ENCODE data around the gene ILK.

Gene ILK

GRCh38 chr11:6607190-6607795 lies 3.7 kb downstream of the ILK start:
- no peak for DNase-seq

GRCh38 chr11:6608011-6608410 lies 4.4 kb downstream of the ILK start:
- DNase-seq: no peak

GRCh38 chr11:6608726-6609501 lies 5.3 kb downstream of the ILK start:
- no peak for DNase-seq

- no peak for DNase-seq
Measured at GRCh38 chr11:6609502-6610015, 6.0 kb downstream of the ILK start.

GRCh38 chr11:6610591-6610990 lies 7.0 kb downstream of the ILK start:
- DNase-seq: no peak

- DNase-seq: peak; percentile 38
Measured at GRCh38 chr11:6611092-6611962, 7.8 kb downstream of the ILK start.

- no peak for DNase-seq
Measured at GRCh38 chr11:6611963-6612212, 8.3 kb downstream of the ILK start.

- DNase-seq: peak; percentile 98
Measured at GRCh38 chr11:6612213-6613041, 8.9 kb downstream of the ILK start, which contains the start of gene TAF10. Gene TAF10, minus strand, starts transcription at chr11:6612216. Its CDS starts 27 bp downstream, at chr11:6612189.

GRCh38 chr11:6613496-6613895 lies 9.9 kb downstream of the ILK start:
- DNase-seq: no peak

- DNase-seq: no peak
Measured at GRCh38 chr11:6614446-6614845, 10.9 kb downstream of the ILK start.

GRCh38 chr11:6615046-6615445 lies 11.5 kb downstream of the ILK start:
- no peak for DNase-seq

- no peak for DNase-seq
Measured at GRCh38 chr11:6615882-6616585, 12.5 kb downstream of the ILK start.

- no peak for DNase-seq
Measured at GRCh38 chr11:6616596-6617250, 13.1 kb downstream of the ILK start.

GRCh38 chr11:6617315-6617781 lies 13.8 kb downstream of the ILK start:
- DNase-seq: no peak

GRCh38 chr11:6618117-6619003 lies 14.8 kb downstream of the ILK start:
- DNase-seq: peak; percentile 71

- peak; percentile 90 for DNase-seq
Measured at GRCh38 chr11:6619004-6619745, 15.6 kb downstream of the ILK start, which contains the start of gene TPP1. Gene TPP1, minus strand, starts transcription at chr11:6619422. Its CDS starts 22 bp downstream, at chr11:6619400.

- no peak for DNase-seq
Measured at GRCh38 chr11:6620636-6621035, 17.1 kb downstream of the ILK start.

- DNase-seq: no peak
Measured at GRCh38 chr11:6621711-6622211, 18.2 kb downstream of the ILK start.

Data from stimulated activated CD4-positive, alpha-beta T cell treated with anti-CD3 and anti-CD28 coated beads, Interleukin-15, amount 100 ng/mL, for 24 hours (primary cell).